Heart left ventricle (tissue), 16 donors: Measurements from ENCODE around the gene KCNC1. TPM values are rescaled to one million over a fixed set of nuclear protein-coding genes. Genes with fewer than 3 reads are reported as not detected.

Source experiments
- ATAC-seq, 4 donors: fragments of 200-7000 bp; cut with Tn5 transposase; one replicate each; pipeline ENCODE4 v1.9.1; 2020 to 2022; ENCODE audit warnings: moderate library complexity in 4 of 4, mild to moderate bottlenecking in 3 of 4, moderate number of reproducible peaks in 1 of 4
- DNase-seq, 5 donors: peaks; one replicate each; pipeline ENCODE4 v3.0.0-alpha.2; 2020
- H3K27ac ChIP-seq, 12 donors: fragments of 200-600 bp; sonication (generic) in 4 of 12; one replicate each; pipeline versions ENCODE4 v1.5.0 to v1.8.0; 2016 to 2022; ENCODE audit warnings: mild to moderate bottlenecking in 2 of 12
- H3K27me3 ChIP-seq, 9 donors: fragments of 200-600 bp; sonication (generic) in 2 of 9; one replicate each; pipeline versions ENCODE4 v1.5.1 to v1.8.0; 2016 to 2022; ENCODE audit warnings: mild to moderate bottlenecking in 3 of 9
- H3K36me3 ChIP-seq, 9 donors: fragments of 200-600 bp; sonication (generic) in 2 of 9; one replicate each; pipeline versions ENCODE4 v1.5.0 to v1.8.0; 2018 to 2022; ENCODE audit warnings: mild to moderate bottlenecking in 2 of 9
- H3K4me1 ChIP-seq, 12 donors: fragments of 200-600 bp; sonication (generic) in 4 of 12; one replicate each; pipeline versions ENCODE4 v1.5.0 to v1.8.0; 2016 to 2022; ENCODE audit warnings: mild to moderate bottlenecking in 3 of 12
- H3K4me3 ChIP-seq, 12 donors: fragments of 200-600 bp; sonication (generic) in 4 of 12; one replicate each; pipeline versions ENCODE4 v1.5.0 to v1.8.0; 2017 to 2022; ENCODE audit warnings: mild to moderate bottlenecking in 9 of 12, moderate library complexity in 4 of 12
- H3K9me3 ChIP-seq, 12 donors: fragments of 200-600 bp; sonication (generic) in 4 of 12; one replicate each; pipeline versions ENCODE4 v1.5.0 to v1.8.0; 2016 to 2022; ENCODE audit warnings: mild to moderate bottlenecking in 1 of 12
- POLR2A ChIP-seq, 2 donors: fragments of 450-650 bp; IDR thresholded peaks; one replicate each; pipeline ENCODE4 v1.6.1; 2017; ENCODE audit warnings: antibody characterized with exemption in 2 of 2, mild to moderate bottlenecking in 2 of 2, moderate library complexity in 2 of 2
- whole genome bisulfite sequencing, 4 donors: extraction: QIAGEN DNeasy Blood & Tissue Kit in 2 of 4; methylation state at CpG; one replicate each; pipeline versions ENCODE4 v1.1.5 to v1.1.7; 2013 to 2018; 5-methylcytosine and 5-hydroxymethylcytosine counted together
- intact Hi-C, 10 donors: fragments of 100-400 bp; cut with DNase I; formaldehyde crosslinking; loops; one replicate each; pipeline versions ENCODE4 v1.11.1 to v1.14.2; 2022
- polyA plus RNA-seq, 2 donors: library from polyadenylated mRNA; stranded (reverse); fragments of 200-250 nt; gene quantifications; one replicate each; pipeline ENCODE4 v1.2.3, GENCODE V29; 2013
- total RNA-seq, 9 donors: library from RNA; depleted of rRNA in 2 of 9; stranded (reverse); fragments of >200 nt in 2 of 9; fragmentation: NEBNext Ultra II Directional in 3 of 9; extraction: Animal tissue kit (Norgen Biotek cat#: 25700) in 3 of 9; gene quantifications; one replicate each; pipeline versions ENCODE4 v1.1.0 to v1.2.4, GENCODE V29; 2016 to 2023
- TF ChIP-seq, protein P1 (sequence below), 12 donors: fragments of 200-600 bp; sonication (generic) in 4 of 12; IDR thresholded peaks; one replicate each; pipeline versions ENCODE4 v1.5.0 to v1.8.0; 2018 to 2022; ENCODE audit warnings: antibody characterized with exemption in 12 of 12, mild to moderate bottlenecking in 5 of 12
- donor health status: ischemic (EF 13 %, LVEDD 7.1; RV severe dilation, severe dysfunction).
- donor health status: healthy with polysubstance abuse.
- donor health status: DM: no; HTN: yes; CAD: no.
- donor health status: DM: no; HTN: no; CAD: no.
- donor health status: ischemic (EF 25% LVEDD 6.9; RV normal size, moderate dysfunction).
- donor health status: ischemic (EF 25% LVEDD 5.7; RV mildly dilated, moderate dysfunction).
- donor health status: healthy.
- donor health status: DM: yes; HTN: yes; CAD: no.
- donor health status: ischemic (EF 35%, LVEDD 5.7; RV mildly dilated, moderate dysfunction).
- donor health status: nonischemic (EF 11% LVEDD 7.7; RV severe dilation, severe dysfunction).
- donor health status: DM: yes; HTN: yes; CAD: no.
- donor health status: PGD.
- donor health status: ischemic (EF 29% LVEDD 5.4; RV normal size, mild dysfunction).
- donor health status: nonischemic (EF 23%, LVEDD 6.1; RV moderate dilation, normal function).

The KCNC1 gene
- total and polyA plus RNA-seq, 11 donors = 0.02 to 0.25 (median 0.05) TPM; not detected in 8

DNA sequence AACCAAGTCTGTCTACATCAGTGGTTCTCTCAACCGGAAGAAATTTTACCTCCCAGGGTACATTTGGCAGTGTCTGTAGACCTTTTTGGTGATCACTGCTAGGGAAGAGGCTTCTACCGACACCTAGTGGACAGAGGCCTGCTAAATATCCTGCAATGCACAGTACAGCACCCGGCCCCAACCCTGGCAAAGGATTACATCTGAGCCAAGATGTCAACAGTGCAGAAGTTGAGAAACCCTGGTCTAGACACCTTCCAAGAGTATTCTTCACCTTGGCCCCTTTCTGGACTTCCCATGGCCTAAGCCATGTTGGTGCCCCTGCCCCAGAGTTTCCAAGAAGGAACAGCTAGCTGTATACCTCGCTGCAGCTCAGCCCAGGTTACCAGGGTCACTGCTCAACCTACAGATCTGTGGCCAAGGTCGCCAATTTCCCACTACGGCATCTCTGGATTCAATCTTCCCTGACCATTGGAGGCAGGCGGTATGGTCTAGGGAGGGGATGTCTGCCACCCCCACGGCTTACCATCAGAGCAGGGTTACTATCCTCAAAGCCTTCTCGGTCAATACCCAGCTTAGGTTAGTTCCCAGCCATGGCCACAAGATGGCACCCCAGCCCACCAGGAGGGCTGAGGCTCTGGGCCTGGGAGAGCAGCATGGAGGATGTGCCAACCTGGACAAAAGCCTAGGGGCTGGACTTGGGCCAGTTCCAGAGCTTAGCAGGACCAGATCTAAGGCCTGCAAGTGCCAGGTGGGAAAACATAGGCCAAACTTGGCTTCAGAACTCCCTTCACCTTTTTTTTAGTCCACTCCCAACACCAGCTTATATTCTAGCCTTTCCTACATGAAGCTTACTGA, 3.7 kb upstream of the KCNC1 start:
- intact Hi-C loops = loop anchor here in 8 of 10 donors (1.0 to 10.0 kb wide), 8 partner anchors 114 to 248 kb away; no protein-coding TSS in a partner anchor
- peak; percentile 90 to 94 (median 92) for ATAC-seq
- no peak overlapping the region for H3K27ac ChIP-seq
- no peaks in the 10 kb centered on the region for H3K36me3 ChIP-seq
- H3K27me3 ChIP-seq = peaks cover 2 to 44% (median 11%) of the 10 kb centered on the region in 9 donors
- H3K4me3 ChIP-seq = no peak overlapping the region
- no peaks in the 10 kb centered on the region for H3K9me3 ChIP-seq
- peak; percentile 77 to 85 (median 84) for DNase-seq
- peaks cover 2 to 20% (median 7%) of the 10 kb centered on the region in 12 donors for H3K4me1 ChIP-seq
- WGBS, 4 donors = 14 to 16% (median 15%) methylated on average over 8 to 9 of the region's 9 CpGs
- no peak for TF ChIP-seq POLR2A (IDR thresholded peaks at IDR 0.05)
- TF ChIP-seq, protein P1, sequence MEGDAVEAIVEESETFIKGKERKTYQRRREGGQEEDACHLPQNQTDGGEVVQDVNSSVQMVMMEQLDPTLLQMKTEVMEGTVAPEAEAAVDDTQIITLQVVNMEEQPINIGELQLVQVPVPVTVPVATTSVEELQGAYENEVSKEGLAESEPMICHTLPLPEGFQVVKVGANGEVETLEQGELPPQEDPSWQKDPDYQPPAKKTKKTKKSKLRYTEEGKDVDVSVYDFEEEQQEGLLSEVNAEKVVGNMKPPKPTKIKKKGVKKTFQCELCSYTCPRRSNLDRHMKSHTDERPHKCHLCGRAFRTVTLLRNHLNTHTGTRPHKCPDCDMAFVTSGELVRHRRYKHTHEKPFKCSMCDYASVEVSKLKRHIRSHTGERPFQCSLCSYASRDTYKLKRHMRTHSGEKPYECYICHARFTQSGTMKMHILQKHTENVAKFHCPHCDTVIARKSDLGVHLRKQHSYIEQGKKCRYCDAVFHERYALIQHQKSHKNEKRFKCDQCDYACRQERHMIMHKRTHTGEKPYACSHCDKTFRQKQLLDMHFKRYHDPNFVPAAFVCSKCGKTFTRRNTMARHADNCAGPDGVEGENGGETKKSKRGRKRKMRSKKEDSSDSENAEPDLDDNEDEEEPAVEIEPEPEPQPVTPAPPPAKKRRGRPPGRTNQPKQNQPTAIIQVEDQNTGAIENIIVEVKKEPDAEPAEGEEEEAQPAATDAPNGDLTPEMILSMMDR (IDR thresholded peaks at IDR 0.05) = peak; percentile 73 to 91 (median 86)

DNA sequence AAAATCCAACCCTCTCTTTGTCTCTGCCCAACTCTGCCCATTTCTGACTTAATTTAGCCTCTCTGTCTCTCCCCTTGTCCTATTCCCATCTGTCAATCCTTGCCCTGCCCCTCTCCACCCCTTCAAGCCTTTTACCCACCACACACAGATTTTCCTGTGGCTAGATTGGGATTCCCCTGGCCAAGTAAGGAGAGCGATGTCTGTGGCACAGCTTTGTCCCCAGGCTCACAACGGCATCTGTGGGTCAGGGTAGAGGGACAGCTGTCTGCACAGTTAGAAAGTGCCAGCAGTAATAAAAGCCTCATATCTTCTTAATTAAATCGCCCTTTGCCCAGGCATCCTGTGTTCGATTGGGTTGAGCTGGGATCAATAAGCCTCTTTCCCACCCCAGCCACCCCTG, 1.3 kb upstream of the KCNC1 start:
- no peak overlapping the region for H3K27ac ChIP-seq
- DNase-seq (peak in 1 of 5 donors; percentile 1), ATAC-seq (no peak)
- intact Hi-C loops = loop anchor here in 7 of 10 donors (2.0 to 10.0 kb wide), 6 partner anchors 112 to 246 kb away; no protein-coding TSS in a partner anchor
- peaks cover 2 to 22% (median 7%) of the 10 kb centered on the region in 12 donors for H3K4me1 ChIP-seq
- no peaks in the 10 kb centered on the region for H3K36me3 ChIP-seq
- 76 to 91% (median 87%) methylated on average over 2 to 4 of the region's 4 CpGs for WGBS, 4 donors
- TF ChIP-seq, protein P1 (IDR thresholded peaks at IDR 0.05) = no peak
- no peak overlapping the region for H3K4me3 ChIP-seq
- peaks cover 26 to 66% (median 35%) of the 10 kb centered on the region in 9 donors for H3K27me3 ChIP-seq
- H3K9me3 ChIP-seq = no peaks in the 10 kb centered on the region

DNA sequence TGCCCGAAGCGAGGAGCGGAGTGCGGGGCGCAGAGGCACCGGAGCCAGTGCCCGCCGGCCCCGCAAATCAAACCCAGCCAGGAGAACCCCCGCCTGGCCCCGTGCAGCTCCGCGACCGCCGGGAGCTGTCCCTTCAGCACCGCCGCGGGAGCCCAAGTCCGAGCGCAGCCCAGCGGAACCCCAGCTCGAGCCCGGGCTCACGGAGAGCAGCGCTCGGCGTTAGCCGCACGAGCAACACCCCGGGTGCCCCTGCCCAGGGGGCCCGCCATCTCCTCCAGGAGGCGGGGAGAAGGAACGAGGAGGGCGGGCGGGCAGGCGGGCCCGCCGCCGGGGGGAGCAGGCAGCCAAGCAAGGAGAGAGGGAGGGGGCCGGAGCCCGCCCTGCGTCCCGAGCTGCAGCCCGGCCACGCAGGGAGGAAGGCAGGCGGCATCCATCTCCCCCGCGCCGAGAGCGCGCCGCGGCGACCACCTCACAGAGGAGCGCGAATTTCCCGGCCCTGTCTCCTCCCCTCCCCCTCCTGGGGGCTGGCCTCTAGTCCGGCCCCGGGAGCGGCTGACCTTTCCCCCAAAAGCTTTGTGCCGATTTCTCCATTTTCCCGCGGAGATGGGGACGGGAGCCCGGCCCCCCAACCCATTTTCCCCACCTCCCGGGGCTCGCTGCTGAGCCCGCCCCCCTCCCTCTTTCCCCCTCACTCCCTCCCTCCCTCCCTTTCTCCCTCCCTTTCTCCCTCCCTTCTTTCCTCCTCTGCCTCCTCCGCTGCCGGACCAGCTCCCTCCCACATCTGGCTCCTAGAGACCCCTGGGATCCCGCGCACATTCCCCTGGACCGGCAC, 621 bp downstream of the KCNC1 start:
- peaks cover 29 to 79% (median 49%) of the 10 kb centered on the region in 9 donors for H3K27me3 ChIP-seq
- H3K4me1 ChIP-seq = peaks cover 2 to 22% (median 7%) of the 10 kb centered on the region in 12 donors
- intact Hi-C loops = loop anchor here in 5 of 10 donors (2.0 to 10.0 kb wide), 5 partner anchors 110 to 244 kb away; no protein-coding TSS in a partner anchor
- H3K4me3 ChIP-seq = peak overlapping the region in 10 of 12 donors; percentile 30 to 54 (median 45)
- H3K36me3 ChIP-seq = no peaks in the 10 kb centered on the region
- no peak overlapping the region for H3K27ac ChIP-seq
- peak; percentile 48 to 84 (median 69) for DNase-seq
- TF ChIP-seq, protein P1 (IDR thresholded peaks at IDR 0.05) = no peak
- TF ChIP-seq POLR2A (IDR thresholded peaks at IDR 0.05) = no peak
- peak in 3 of 4 donors; percentile 70 to 81 (median 77) for ATAC-seq
- no peaks in the 10 kb centered on the region for H3K9me3 ChIP-seq
- whole genome bisulfite sequencing, 4 donors = 1 to 2% (median 1%) methylated on average over 46 to 73 of the region's 73 CpGs
